Measurements from ENCODE around the gene CDKN1C.

GRCh38 chr11:2933375-2934020 is 47.9 kb upstream of the CDKN1C start:
- TF ChIP-seq CREB5 (CRISPR knock-in tag; IDR thresholded peaks at IDR 0.05; ENCODE audit: low read depth) (no peak), CSDC2 (CRISPR knock-in tag; IDR thresholded peaks at IDR 0.05) (no peak), TOX (CRISPR knock-in tag; IDR thresholded peaks at IDR 0.05; ENCODE audit: borderline replicate concordance) (no peak), ZNF565 (CRISPR knock-in tag; conservative IDR thresholded peaks at IDR 0.05; ENCODE audit: low read depth) (no peak), PATZ1 (CRISPR knock-in tag; IDR thresholded peaks at IDR 0.05; ENCODE audit: borderline replicate concordance) (no peak), RARB (CRISPR knock-in tag; IDR thresholded peaks at IDR 0.05) (no peak), ARNTL (CRISPR knock-in tag; IDR thresholded peaks at IDR 0.05; ENCODE audit: borderline replicate concordance, low read depth) (no peak), ESRRG (CRISPR knock-in tag; IDR thresholded peaks at IDR 0.05) (no peak), BACH2 (CRISPR knock-in tag; IDR thresholded peaks at IDR 0.05; ENCODE audit: borderline replicate concordance) (no peak)
